ENCODE data around the gene PALMD.

PALMD gene

GRCh38 chr1:99645699-99646531, at the start of gene PALMD:
TSS of gene PALMD (plus strand) at chr1:99646113. CDS start at chr1:99646318, 205 bp downstream.
- POLR2A ChIA-PET (ENCODE audit: low non-redundant PET) = no interaction called here
- peak within 1 kb of the TSS; percentile 96 for H3K27ac ChIP-seq
- CTCF ChIA-PET = interaction anchor here (0.5 to 1.0 kb wide), 3 partner anchors 112 to 539 kb away, joined by 3 to 5 read pairs (median 3); no protein-coding TSS in a partner anchor
- DNase-seq (ENCODE audit: low spot score) = peak; percentile 32
- TF ChIP-seq CTCF (conservative IDR thresholded peaks at IDR 0.05; ENCODE audit: low read depth) = no peak

- DNase-seq (ENCODE audit: low spot score) = no peak
- H3K27ac ChIP-seq = no peak overlapping the region
- CTCF ChIA-PET = no interaction called here
- no peak for TF ChIP-seq CTCF (conservative IDR thresholded peaks at IDR 0.05; ENCODE audit: low read depth)
- POLR2A ChIA-PET (ENCODE audit: low non-redundant PET) = no interaction called here
These were observed 47.0 kb upstream of the PALMD start for GRCh38 chr1:99598738-99599411.

GRCh38 chr1:99599678-99600175, 46.2 kb upstream of the PALMD start:
- CTCF ChIA-PET = no interaction called here
- TF ChIP-seq CTCF (conservative IDR thresholded peaks at IDR 0.05; ENCODE audit: low read depth) = no peak
- POLR2A ChIA-PET (ENCODE audit: low non-redundant PET) = no interaction called here
- DNase-seq (ENCODE audit: low spot score) = peak; percentile 25
- no peak overlapping the region for H3K27ac ChIP-seq

GRCh38 chr1:99600782-99601181, 45.1 kb upstream of the PALMD start:
- CTCF ChIA-PET = interaction anchor here (0.6 kb wide), 2 partner anchors 25 to 1688 kb away, joined by 3 read pairs; no protein-coding TSS in a partner anchor
- TF ChIP-seq CTCF (conservative IDR thresholded peaks at IDR 0.05; ENCODE audit: low read depth) = no peak
- no peak overlapping the region for H3K27ac ChIP-seq
- POLR2A ChIA-PET (ENCODE audit: low non-redundant PET) = no interaction called here
- no peak for DNase-seq (ENCODE audit: low spot score)

- H3K27ac ChIP-seq = no peak overlapping the region
- CTCF ChIA-PET = interaction anchor here (0.6 kb wide), 2 partner anchors 24 to 1688 kb away, joined by 3 read pairs; no protein-coding TSS in a partner anchor
- TF ChIP-seq CTCF (conservative IDR thresholded peaks at IDR 0.05; ENCODE audit: low read depth) = no peak
- POLR2A ChIA-PET (ENCODE audit: low non-redundant PET) = no interaction called here
- no peak for DNase-seq (ENCODE audit: low spot score)
These were observed 44.7 kb upstream of the PALMD start for GRCh38 chr1:99601208-99601607.

- CTCF ChIA-PET = no interaction called here
- DNase-seq (ENCODE audit: low spot score) = no peak
- TF ChIP-seq CTCF (conservative IDR thresholded peaks at IDR 0.05; ENCODE audit: low read depth) = no peak
- H3K27ac ChIP-seq = no peak overlapping the region
- POLR2A ChIA-PET (ENCODE audit: low non-redundant PET) = no interaction called here
These were observed 44.1 kb upstream of the PALMD start for GRCh38 chr1:99601709-99602403.
